GM10847 (cell line): ENCODE results near the gene MRPL12.
A peak's percentile ranks its signal among the peaks of the same experiment; 100 is the strongest.

Experiments
- POLR2A ChIP-seq: IDR thresholded peaks from 2 replicates; pipeline ENCODE4 v1.6.1; 2011; ENCODE audit not compliant: insufficient read length; ENCODE audit errors: extremely low read depth

The MRPL12 gene

DNA sequence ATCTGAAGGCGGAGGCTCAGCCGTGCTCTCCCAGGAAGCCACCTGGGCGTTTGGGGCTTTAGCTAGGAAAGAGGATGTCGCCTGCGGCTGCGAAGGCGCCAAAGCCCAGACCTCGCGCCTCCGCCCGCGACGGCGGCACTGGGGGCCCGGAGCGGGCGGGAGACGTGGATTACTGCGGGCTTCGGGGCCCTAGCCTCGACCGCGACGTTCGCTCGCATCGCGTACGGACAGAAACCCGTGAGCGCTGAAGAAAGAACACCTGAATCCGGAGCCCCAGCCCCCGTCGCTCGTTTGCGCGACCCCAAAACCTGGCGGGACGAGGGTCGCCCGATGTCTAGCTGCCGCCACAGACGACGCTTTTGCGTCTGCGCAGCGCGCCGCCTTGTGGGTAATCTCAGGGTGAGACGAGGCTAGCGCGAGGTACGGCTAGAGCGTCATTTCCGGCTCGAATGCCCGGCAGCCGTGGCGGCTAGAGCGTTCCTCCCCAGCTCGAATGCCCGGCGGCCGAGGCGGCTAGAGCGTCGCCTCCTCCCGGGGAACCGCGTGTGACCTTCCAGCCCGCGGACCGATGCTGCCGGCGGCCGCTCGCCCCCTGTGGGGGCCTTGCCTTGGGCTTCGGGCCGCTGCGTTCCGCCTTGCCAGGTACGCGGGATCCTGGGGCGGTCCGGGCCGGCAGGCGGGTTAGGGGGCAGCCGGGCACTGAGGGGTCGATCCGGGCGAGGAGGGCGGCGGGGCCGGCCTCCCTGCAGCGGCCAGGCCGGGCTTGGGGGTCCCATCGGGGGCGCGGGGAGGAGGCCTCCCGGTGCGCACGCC lies at the start of gene MRPL12:
TSS of gene MRPL12 (plus strand) at position 434 of the 813 bp plus-strand sequence. CDS start at position 569, 135 bp downstream.
- TF ChIP-seq POLR2A: peak; percentile 97

- TF ChIP-seq POLR2A: no peak
These were observed 47.6 kb upstream of the MRPL12 start for GRCh38 chr17:81655378-81656117.

DNA sequence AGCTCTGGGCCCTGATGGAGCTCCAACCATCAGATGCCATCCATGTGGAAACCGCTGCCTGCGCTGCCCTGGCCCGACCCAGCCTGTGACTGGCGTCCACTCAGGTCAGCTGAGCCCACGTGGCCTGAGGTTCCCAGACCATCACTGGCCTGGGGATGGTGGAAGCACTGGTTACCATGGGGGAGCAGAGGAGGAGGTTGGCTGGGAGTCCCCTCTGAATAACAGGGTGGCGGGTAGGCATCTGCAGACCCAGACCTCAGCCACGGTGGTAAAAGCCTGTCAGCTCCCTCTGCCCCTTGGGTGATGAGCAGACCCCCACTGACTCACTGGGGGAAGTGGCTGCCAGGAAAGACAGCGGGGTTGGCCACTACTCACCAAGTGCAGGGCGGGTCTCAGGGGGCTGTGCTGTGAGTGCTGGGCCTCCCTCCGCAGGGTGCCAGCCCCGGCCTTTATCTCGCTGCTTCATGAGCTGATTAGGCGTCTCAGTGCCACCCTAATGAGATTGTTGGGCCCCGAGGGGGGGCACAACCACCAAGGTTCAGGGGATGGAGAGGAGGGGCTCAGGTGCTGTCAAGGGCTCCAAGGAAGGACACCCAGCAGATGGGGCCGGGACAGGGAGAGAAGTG lies 46.9 kb upstream of the MRPL12 start, which contains the start of gene PDE6G:
TSS of gene PDE6G (minus strand) at position 425 of the 626 bp plus-strand sequence. CDS start 3,237 bp downstream, outside the sequence.
- TF ChIP-seq POLR2A: no peak

- no peak for TF ChIP-seq POLR2A
These were observed 46.3 kb upstream of the MRPL12 start for GRCh38 chr17:81656835-81657234.

- no peak for TF ChIP-seq POLR2A
These were observed 44.1 kb upstream of the MRPL12 start for GRCh38 chr17:81659038-81659437.

GRCh38 chr17:81660441-81660840 lies 42.7 kb upstream of the MRPL12 start:
- TF ChIP-seq POLR2A: no peak

DNA sequence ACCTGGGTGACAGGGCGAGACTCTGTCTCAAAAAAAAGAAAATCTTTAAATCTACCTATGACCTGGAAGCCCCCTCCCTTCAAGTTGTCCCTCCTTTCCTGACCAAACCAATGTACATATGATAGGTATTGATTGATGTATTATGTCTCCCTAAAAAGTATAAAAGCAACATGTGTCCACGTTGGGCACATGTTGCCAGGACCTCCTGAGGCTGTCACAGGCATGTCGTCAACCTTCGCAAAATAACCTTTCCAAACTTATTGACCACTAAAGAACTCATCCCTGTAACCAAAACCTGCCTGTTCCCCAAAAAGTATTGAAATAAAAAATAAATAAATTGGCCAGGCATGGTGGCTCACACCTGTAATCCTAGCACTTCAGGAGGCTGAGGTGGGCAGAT lies 41.2 kb upstream of the MRPL12 start:
- no peak for TF ChIP-seq POLR2A

DNA sequence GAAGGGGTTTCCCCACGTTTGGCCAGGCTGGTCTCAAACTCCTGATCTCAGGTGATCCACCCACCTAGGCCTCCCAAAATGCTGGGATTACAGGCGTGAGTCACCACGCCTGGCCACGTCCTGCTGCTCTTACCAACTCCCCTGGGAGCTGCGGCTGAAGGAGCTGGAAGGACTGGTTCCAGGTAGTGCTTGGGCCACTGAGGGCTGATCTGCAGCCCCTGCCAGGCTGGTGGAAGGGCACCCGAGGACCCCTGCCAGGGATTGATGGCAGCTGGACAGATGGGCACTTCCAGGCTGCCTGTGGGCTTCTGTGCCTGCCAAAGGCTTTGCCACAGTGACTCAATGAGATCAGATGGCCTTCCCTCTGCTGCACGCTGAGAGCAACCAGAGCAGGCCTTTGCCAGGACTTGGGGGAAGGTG lies 39.1 kb upstream of the MRPL12 start:
- TF ChIP-seq POLR2A: no peak

GRCh38 chr17:81665205-81666091 lies 37.7 kb upstream of the MRPL12 start:
- peak; percentile 9 for TF ChIP-seq POLR2A

DNA sequence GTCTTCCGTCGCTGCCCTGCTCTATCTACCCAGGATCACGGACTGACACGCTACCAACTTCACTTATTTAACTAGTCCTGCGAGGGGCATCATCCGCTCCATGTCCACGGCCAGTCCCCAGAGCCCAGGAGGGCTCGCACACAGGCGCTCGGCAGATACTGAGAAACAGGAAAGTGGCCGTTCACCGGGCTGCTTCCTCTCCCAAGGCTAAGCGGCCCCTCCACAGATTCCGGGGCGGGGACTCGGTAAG lies 37.1 kb upstream of the MRPL12 start:
- TF ChIP-seq POLR2A: no peak

DNA sequence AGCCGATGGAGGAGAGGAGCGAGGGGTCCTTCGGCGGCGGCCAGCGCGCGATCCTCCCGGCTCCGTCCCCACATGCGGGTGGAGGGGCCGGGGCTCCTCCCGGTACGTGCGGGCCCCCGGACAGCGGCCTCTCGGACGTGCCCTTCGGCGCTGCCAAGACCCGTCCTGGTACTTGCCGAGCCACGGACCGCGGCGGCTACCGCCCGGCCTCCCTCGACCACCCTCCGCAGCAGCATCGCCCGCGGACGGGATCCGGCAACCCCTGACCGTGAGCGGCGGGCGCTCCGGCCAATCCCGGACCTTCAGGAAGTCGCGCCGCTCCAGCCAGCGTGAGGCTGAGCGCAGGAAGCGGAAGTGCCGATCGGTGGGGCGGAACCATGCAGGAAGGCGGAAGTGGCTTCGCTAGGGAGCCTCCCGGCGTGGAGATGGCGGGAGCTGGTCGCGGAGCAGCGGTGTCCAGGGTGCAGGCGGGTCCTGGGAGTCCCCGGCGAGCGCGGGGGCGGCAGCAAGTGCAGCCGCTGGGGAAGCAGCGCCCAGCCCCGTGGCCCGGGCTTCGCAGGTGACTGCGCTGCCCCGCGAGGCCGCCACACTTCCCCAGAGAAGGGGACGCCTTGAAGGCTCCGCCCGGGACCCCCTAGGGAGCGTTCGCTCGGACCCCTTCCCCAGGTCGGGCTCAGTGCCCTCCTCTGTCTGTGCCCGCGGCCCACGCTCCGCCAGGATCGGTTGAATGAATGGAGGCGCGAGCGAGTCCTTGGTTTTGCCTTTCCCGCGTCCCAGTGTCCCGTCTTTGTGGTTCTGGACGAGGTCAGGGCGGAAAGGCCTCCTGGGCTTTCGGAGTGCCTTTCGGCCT lies 36.6 kb upstream of the MRPL12 start, which contains the start of the genes CCDC137 and OXLD1:
TSS of gene CCDC137 (plus strand) at position 396 of the 850 bp plus-strand sequence. CDS start at position 426, 30 bp downstream.
TSS of gene OXLD1 (minus strand) at position 264 of the 850 bp plus-strand sequence. CDS start at position 236, 28 bp downstream.
- peak; percentile 97 for TF ChIP-seq POLR2A

- no peak for TF ChIP-seq POLR2A
These were observed 35.4 kb upstream of the MRPL12 start for GRCh38 chr17:81667754-81668153.

- TF ChIP-seq POLR2A: no peak
These were observed 30.7 kb upstream of the MRPL12 start for GRCh38 chr17:81672504-81672903.

DNA sequence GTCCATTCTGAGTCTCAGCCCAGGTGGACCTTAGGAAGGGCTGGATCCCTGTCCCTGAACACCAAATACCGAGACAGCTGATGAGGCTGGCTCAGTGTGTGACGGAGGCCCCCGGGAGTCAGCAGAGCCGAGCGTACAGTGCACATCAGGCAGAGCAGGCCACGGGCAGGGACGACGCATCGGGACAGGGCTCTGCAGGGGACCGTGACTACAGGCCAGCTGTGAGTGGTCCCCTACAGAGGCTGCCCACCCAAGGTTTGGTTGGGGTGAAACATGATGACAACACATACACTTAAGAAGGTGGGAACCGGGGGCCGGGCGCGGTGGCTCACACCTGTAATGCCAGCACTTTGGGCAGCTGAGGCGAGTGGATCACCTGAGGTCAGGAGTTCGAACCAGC lies 30.2 kb upstream of the MRPL12 start:
- no peak for TF ChIP-seq POLR2A

GRCh38 chr17:81673561-81674258 lies 29.5 kb upstream of the MRPL12 start:
- TF ChIP-seq POLR2A: no peak
